GM21723 (cell line): Measurements from ENCODE around the gene RPS6KA2.
"Not testable (repeated sequence)": the region's sequence is repeated elsewhere in the genome, so short reads cannot be mapped to it uniquely, and the experiment has no call there.

Experiments used
- ATAC-seq: cut with Tn5 transposase; IDR thresholded peaks from one replicate; pipeline ENCODE4 v1.9.1; 2021; ENCODE audit warnings: mild to moderate bottlenecking, moderate library complexity; ENCODE audit not compliant: unreplicated experiment

RPS6KA2 gene

DNA sequence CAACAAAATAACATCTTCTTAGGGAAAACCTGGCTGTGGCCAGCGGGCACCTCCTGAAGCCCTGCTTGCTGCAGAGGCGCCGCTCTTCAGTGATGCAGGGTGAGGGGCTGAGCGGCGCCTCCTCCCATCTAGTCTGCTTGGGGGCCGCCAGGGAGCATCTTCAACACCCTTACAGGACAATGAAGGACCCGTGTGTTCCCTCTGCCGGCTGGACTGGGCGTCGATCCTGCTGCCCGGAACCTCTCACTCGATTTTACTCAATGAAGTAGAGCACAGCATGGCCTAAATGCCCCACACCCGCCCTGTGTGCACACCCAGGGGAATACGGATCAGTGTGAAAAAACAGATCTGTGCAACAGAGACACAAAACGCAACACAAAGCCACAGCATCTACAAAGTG, 215.8 kb downstream of the RPS6KA2 start:
- ATAC-seq: no peak

DNA sequence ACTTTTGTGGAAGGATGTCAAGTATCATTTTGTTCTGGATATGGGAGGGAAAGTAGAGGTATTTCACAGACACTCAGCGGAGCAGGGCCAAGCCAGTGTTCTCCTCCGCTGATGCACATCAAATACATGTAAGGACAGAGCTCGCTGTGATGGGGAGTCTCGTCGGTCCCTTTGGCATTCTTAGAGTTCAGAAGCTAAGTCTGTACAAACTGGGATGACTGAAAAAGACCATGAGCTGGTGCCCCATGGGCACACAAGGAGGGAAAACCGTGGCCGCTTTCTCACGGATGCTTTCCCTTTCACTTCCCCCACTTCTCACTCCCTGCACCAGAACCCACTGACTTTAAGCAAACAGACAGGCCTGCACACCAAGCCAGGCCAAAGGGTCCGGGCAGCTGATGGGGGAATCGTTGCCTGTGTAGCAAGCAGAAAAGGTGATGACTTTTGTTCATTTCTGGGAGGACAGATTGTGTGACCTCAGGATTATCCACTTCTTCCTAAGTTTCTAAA, 216.6 kb downstream of the RPS6KA2 start:
- peak; percentile 57 for ATAC-seq

DNA sequence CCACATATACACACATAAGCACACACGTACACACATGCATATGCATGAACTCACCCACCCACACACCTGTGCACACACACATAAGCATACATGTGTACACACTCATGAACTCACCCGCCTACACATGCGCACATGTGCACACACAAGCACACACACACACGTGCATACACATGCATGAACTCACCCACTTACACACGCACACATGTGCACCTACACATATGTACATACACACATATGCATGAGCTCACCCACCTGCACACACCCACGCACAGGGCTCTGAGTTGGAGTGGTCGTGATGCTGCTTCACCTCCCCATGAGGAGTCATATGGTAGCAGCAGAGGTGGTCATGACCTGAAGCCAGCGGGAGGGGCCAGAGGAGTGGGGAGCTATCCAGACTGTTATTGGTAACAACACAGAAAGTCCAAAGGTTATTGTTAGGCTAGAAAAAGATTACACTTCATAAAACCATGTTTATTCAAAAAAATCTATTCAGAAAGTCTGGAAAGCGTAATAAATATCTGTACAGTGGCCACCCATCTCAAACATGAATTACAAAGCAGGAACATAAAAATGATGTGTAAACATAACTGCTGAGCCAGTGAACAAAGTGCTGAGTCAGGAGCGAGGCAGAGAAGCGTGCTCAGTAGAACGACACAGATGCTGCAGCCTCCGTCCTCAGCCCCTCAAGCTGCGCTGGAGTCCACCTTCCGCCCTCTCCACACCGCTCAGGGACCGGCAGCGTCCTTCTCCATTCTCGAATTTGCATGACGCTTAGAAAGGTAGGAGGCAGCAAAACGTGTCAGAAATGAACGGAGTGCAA, 217.9 kb downstream of the RPS6KA2 start:
- ATAC-seq: no peak

DNA sequence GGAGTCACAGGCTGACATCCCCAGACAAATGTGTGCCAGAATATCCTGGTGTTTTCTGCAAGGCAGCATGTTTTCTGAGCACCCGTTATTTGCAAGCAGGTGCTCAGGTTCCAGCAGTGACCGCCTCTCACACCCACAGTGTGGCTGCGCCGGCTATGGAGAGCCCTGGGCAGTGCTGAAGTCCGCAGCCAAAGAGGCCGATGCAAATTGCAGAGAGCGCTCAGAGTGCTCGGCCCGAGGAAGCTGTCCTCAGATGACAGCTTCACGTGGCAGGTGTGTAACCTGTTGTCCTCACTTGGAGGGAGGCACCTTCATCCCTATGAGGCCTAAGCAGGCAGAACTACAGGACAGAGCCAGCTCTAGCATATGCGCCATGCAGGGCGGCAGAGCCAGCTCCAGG, 220.9 kb downstream of the RPS6KA2 start:
- ATAC-seq: no peak

DNA sequence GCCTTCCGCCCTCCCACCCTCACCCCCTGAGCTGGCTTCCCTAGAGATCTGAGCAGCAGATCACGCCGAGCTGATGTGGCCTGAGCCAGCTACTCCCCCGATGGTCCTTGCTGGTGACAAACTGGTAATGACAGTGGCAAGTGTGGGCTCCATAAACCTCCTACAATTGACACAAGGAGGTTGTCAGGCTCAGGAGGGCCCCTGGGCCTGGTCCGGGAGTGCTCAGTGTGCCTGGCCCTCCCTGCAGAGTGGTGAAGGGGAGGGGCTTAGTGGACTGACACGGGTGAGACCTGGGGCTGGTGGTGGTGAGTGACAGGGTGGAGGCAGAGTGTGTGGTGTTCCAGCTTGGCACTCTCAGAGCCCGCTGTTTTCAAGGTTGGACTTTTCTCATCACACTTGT, 221.7 kb downstream of the RPS6KA2 start:
- ATAC-seq: no peak

DNA sequence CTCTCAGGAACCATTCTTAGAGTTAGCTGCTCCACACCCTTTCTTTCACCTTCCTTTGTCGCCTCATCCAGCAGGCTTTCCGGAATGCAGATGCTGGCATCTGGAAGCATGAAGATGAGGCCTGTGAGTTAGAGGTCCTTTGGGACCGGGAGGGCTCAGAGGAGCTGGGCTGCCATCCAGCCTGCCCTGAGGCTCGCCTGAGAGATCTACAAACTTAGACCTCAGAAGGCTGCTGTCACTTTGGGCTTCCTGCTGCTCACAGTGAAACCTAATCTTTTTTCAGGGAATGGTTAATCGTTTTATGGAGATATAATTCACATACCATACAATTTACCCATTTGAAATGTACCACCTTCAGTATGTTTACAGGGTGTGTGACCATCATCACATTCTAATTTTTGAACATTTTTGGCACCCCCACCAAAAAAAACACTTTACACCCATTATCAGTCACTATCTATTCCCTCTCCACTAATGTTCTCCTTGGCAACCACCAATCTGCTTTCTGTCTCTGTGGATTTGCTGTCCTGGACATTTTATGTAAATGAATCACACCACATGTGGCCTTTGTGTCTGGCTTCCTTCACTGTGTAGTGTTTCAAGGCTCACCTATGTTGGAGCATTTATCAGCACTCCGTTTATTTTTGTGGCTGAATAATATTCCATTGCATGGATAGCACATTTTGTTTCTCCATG, 224.3 kb downstream of the RPS6KA2 start:
- ATAC-seq: no peak

DNA sequence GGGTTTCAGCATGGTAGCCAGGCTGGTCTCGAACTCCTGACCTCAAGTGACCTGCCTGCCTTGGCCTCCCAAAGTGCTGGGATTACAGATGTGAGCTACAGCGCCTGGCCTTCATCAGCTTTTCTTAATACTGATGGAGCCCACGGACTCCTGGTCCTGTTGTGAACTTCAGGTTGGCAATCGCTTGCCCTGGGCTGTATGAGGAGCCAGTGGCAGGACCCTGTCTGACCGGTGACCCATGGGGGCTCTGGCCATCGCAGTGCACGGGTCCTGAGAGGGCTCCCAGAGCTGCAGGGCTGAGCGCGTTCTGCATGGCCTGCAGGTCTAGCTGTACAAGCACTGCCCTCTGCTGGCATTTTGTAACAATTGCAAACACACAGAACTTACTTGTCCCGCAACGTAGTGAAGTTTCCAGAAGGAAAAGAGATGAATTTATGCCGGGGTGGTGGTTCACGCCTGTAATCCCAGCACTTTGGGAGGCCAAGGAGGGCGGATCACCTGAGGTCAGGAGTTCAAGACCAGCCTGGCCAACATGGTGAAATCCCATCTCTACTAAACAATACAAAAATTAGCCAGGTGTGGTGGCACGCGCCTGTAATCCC, 226.3 kb downstream of the RPS6KA2 start:
- ATAC-seq: peak; percentile 84

DNA sequence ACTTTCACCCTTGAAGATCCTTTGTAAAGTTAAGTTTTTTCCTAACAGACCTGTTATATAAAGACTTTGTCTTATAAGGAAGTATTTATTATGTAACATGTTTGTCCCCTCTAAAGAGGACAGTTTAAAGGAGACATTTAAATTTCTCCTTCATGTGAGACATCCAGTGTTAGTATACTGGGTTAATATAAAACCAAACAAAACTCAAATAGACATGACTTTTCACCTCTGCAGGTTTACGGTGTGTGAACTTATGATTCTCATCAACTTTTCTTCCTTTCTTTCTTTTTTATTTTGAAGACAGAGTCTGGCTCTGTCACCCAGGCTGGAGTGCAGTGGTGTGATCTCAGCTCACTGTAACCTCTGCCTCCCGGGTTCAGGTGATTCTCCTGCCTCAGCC, 226.9 kb downstream of the RPS6KA2 start:
- ATAC-seq: no peak

DNA sequence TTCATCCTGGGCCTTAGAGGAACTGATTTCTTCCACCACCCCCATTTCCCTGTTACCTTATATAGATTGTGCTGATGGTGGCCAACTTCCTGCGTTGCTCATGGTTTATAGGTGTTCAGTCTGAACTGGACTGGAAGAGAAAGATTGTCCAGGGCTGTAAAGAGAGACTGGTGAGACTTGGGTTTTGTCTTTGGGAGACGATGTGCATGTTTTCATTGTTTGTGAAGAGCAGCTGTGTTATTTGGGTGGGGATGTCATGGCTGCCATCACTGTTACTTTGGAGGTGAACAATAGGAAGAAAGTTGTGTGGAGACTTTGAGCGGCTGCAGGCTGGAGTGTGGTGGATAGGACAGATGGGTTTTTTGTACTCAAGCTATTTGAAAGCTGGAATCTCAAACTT, 228.7 kb downstream of the RPS6KA2 start:
- no peak for ATAC-seq

DNA sequence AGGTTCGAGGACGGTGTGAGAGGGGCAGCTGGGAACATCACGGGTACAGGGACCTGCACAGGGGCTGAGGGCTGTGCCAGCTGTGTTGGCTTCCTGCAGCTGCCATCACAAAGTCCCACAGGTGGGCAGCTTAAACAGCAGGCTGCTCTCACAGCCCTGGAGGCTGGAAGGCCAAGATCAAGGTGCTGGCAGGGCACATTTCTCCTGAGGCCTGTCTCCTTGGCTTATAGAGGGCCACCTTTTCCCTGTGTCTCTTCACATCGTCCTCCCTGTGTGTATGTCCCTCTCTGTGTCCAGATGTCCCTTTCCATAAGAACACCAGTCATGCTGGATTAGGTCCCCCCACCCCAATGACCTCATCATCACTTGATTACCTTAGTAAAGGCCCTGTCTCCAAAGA, 229.2 kb downstream of the RPS6KA2 start:
- ATAC-seq: no peak

DNA sequence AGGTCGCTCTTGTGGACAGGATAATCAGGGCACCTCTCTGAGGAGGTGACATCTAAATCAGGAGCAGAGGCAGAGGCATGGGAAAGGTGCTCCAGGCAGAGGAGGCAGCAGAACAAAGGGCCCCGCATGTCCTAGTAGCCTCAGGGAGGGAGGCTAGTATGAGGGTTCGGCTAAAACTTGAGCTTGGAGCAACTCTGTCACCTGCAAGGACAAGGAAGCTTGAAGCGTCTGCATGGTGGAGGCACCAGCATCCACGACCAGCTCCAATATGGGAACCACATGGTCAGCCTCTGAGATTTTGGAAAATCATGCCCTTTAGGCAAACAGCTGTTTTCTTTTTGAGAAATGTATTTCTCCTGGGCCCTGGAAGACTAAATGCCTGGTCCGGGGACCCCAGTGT, 231.3 kb downstream of the RPS6KA2 start:
- ATAC-seq: no peak

DNA sequence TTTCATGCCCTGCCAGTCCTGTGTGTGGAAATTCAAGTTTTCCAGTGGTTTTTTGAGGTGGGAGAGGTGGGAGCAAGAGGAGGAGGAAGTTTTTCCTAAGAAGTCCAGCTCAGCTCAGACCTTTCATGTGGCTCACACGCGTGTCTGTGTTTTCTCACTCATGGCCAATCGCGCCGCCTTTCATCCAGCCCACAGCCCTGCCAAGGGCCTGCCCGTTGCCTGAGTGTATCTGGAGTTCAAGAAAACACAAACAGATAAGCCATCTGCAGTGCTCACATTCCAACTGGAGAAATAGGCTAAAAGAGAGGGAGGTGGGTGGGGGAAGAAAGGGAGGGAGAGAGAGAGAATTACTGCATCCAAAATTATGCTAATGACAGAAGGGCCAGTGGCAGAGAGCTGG, 231.7 kb downstream of the RPS6KA2 start:
- no peak for ATAC-seq

DNA sequence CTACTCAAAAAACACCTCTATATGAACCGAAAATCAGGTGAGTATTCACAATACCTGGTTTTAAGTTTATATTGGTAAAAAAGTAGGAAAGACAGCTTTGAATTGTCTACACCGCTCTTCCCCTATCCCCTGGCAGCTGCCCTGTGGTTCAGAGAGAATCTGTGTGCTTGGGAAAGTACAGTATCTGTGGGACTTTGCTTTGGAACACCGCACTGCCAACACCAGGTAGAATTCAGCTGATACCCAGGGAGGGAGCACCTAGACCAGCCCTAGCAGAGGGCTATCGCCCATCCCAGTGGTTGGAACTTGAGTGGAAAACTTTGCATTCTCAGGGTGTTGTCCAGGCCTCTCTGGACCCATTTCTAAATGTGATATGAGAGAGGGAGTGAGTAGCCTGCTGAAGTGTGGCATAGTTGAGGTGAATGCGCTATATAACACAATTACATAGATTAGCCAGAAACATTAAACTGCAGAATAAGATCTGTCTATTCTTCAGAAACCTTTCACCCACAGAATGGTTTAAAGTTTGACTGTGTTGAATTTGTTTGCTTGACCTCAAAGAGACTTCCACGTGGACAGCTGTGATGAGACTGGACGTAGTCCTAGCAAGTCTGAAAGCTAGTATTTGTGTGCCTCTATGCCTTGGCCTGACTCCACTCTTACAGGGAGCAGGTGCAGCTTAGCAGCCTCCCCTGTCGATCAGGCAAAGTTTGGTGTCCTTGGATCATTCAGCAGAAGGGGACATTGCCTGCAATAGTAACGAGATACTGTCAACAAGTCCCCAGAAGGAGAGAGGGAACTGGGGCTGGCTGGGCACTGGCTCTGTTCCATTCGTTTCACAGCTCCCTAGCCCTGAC, 232.8 kb downstream of the RPS6KA2 start:
- ATAC-seq: no peak

DNA sequence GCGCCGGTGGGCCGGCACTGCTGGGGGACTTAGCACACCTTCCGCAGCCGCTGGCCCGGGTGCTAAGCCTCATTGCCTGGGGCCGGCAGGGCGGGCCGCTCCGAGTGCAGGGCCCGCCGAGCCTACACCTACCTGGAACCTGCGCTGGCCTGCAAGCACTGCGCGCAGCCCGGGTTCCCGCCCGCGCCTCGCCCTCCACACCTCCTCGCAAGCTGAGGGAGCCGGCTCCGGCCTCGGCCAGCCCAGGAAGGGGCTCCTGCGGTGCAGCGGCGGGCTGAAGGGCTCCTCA, 233.6 kb downstream of the RPS6KA2 start:
- ATAC-seq: no peak

DNA sequence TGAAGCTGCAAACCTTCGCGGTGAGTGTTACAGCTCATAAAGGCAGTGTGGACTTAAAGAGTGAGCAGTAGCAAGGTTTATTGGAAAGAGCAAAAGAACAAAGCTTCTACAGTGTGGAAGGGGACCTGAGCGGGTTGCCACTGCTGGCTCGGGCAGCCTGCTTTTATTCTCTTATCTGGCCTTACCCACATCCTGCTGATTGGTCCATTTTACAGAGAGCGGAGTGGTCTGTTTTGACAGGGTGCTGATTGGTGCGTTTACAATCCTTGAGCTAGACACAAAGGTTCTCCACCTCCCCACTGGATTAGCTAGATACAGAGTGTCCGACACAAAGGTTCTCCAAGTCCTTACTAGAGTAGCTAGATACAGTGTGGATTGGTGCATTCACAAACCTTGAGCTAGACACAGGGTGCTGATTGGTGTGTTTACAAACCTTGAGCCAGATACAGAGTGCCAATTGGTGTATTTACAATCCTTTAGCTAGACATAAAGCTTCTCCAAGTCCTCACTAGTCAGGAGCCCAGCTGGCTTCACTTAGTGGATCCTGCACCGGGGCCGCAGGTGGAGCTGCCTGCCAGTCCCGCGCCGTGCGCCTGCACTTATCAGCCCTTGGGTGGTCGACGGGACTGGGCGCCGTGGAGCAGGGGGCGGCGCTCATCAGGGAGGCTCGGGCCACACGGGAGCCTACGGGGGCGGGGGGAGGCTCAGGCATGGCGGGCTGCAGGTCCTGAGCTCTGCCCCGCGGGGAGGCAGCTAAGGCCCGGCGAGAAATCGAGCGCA, 234.1 kb downstream of the RPS6KA2 start:
- ATAC-seq: not testable (repeated sequence)

DNA sequence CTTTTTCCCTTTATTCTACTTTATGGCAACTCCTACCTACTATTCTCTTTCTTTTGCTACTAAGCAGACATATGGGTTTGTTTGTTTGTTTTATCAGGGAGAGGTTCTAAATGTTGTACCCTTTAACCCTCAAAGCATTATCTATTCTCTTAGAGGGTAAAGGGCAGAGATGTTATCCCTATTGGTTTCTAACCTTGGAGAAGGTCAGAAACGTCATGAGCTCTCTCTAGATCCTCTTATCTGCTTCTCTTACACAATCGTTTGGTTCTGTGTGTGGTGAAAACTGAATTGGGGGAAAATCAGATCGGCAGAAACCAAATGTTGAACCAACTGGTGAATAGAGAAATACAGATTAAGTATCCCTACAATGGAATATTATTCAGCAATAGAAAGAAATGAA, 237.9 kb downstream of the RPS6KA2 start:
- ATAC-seq: no peak

DNA sequence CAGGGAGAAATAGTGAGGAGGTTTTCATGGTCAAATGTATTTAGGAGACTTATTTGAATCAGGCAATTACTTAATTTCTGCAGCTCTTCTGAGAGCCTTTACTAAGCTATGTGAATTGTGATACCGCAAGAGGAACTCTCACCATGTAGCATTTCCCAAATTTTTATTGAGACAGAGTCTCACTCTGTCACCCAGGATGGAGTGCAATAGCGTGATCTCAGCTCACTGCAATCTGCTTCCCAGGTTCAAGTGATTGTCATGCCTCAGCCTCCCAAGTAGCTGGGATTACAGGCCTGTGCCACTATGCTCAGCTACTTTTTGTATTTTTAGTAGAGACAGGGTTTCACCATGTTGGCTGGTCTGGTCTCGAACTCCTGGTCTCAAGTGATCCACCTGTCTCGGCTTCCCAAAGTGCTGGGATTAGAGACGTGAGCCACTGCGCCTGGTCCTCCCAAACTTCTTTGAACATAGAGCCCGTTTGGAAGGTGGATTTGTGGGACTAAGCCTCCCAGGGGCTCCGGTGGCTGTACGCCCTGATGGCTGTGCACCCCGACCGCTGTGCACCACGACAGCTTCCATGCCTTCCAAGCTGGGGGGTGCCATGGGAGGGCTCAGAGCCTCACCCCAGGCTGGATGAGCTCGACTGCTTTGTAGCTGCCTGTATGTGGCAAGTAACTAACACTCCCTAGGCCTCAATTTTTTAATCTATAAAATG, 238.6 kb downstream of the RPS6KA2 start:
- ATAC-seq: no peak

DNA sequence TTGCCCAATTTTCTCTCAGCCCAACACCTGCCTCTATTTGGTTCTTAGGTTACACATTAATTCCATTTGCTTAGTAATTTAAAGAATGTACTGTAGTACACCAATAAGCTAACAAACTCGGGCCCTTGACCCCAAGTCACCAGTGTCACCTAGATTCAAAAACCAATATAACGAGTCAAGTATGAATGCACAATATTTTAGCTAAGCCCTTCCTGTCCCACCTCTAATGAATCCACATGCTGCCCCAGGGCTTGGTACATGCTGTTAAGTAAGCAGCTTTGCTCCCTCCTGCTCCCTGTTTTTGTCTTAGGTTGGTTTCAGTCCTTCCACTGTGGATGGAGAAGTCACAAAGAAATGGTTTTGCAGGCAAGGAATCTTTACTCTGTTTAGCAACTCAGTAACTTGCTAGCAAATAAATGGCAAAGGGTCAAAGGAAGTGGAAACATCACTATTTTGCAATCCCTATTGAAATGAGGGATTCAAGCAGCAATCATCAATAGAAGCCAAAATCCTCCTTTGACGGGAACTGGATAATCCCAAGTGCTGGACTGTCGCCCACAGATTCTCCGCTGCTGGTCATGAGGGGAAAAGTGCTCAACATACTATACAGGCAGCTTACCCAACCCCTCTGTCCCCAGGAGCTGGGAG, 239.3 kb downstream of the RPS6KA2 start:
- ATAC-seq: no peak

DNA sequence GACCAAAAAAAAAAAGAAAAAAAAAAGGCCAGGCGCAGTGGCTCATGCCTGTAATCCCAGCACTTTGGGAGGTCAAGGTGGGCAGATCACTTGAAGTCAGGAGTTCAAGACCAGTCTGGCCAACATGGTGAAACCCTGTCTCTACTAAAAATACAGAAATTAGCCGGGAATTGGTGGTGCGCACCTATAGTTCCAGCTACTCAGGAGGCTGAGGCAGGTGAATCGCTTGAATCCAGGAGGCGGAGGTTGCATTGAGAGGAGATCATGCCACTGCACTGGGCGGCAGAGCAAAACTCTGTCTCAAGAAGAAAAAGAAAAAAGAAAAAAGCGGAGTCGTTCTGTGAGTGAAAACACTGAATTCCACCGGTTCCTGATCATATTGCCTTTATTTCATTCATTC, 240.0 kb downstream of the RPS6KA2 start:
- not testable (repeated sequence) for ATAC-seq
